Smooth muscle cell (in vitro differentiated cells): Measurements from ENCODE around the gene ADGRV1. TPM values are rescaled to one million over a fixed set of nuclear protein-coding genes. Genes with fewer than 3 reads are reported as not detected.
A peak's percentile ranks its signal among the peaks of the same experiment; 100 is the strongest.

ENCODE experiments used
- DNase-seq: peaks from one replicate; lab custom pipeline; 2025; ENCODE audit not compliant: unreplicated experiment; lab: John Stamatoyannopoulos, UW
- H2AFZ ChIP-seq: fragments of 200-600 bp; sonication (generic); 2 replicates; pipeline ENCODE4 v1.6.0; 2016; ENCODE audit warnings: antibody characterized with exemption, low read depth, mild to moderate bottlenecking
- H3F3A ChIP-seq: fragments of 200-600 bp; sonication (generic); 2 replicates; pipeline ENCODE4 v1.6.0; 2017; ENCODE audit warnings: antibody characterized with exemption, low read depth
- H3K27ac ChIP-seq: fragments of 200-600 bp; sonication (generic); 2 replicates; pipeline ENCODE4 v1.5.1; 2016; ENCODE audit warnings: low read depth, mild to moderate bottlenecking
- H3K27me3 ChIP-seq: fragments of 200-600 bp; sonication (generic); 2 replicates; pipeline ENCODE4 v1.6.1; 2016; ENCODE audit warnings: low read depth, mild to moderate bottlenecking
- H3K36me3 ChIP-seq: fragments of 200-600 bp; sonication (generic); 2 replicates; pipeline ENCODE4 v1.5.1; 2016; ENCODE audit warnings: low read depth
- H3K4me1 ChIP-seq: fragments of 200-600 bp; sonication (generic); 2 replicates; pipeline ENCODE4 v1.5.1; 2016; ENCODE audit warnings: low read depth
- H3K4me2 ChIP-seq: fragments of 200-600 bp; sonication (generic); 2 replicates; pipeline ENCODE4 v1.6.0; 2016; ENCODE audit warnings: mild to moderate bottlenecking
- H3K4me3 ChIP-seq: fragments of 200-600 bp; sonication (generic); 2 replicates; pipeline ENCODE4 v1.5.1; 2016; ENCODE audit warnings: mild to moderate bottlenecking
- H3K79me2 ChIP-seq: fragments of 200-600 bp; sonication (generic); 2 replicates; pipeline ENCODE4 v1.6.0; 2016; ENCODE audit warnings: low read depth, mild to moderate bottlenecking
- H3K9ac ChIP-seq: fragments of 200-600 bp; sonication (generic); 2 replicates; pipeline ENCODE4 v1.6.0; 2016; ENCODE audit warnings: low read depth
- H3K9me3 ChIP-seq: fragments of 200-600 bp; sonication (generic); replicated peaks from 2 replicates; pipeline ENCODE4 v1.5.1; 2016; ENCODE audit warnings: low read depth
- H4K20me1 ChIP-seq: fragments of 200-600 bp; sonication (generic); 2 replicates; pipeline ENCODE4 v1.6.0; 2016; ENCODE audit warnings: low read depth
- CTCF ChIP-seq: fragments of 200-600 bp; sonication (generic); IDR thresholded peaks from 2 replicates; pipeline ENCODE4 v1.5.1; 2017; ENCODE audit warnings: borderline replicate concordance, mild to moderate bottlenecking, antibody characterized with exemption; ENCODE audit not compliant: insufficient read depth, poor library complexity, severe bottlenecking
- WGBS: methylation state at CpG from one replicate; pipeline ENCODE4 v1.1.7; 2016; ENCODE audit warnings: low lambda C conversion rate; 5-methylcytosine and 5-hydroxymethylcytosine counted together
- polyA plus RNA-seq: library from polyadenylated mRNA; unstranded; fragments of >200 nt; fragmentation: Nextera tagmentation; extraction: Ambion mirVana; gene quantifications from 2 replicates; pipeline ENCODE4 v1.2.1, GENCODE V29; 2016
- total RNA-seq: library from RNA; depleted of rRNA; stranded (reverse); fragments of >200 nt; gene quantifications from 2 replicates; pipeline ENCODE4 v1.2.3, GENCODE V29; 2014

The ADGRV1 gene
- total and polyA plus RNA-seq, 2 experiments from 2014 or later = 16.8 to 17.7 TPM

- Histone ChIP-seq H3K9ac (no peak overlapping the region), H3K9me3 (no peaks in the 10 kb centered on the region), H2AFZ (no peak overlapping the region), H3K4me2 (no peak overlapping the region), H3K4me3 (no peak overlapping the region), H4K20me1 (no peaks in the 10 kb centered on the region), H3F3A (peaks cover 26% of the 10 kb centered on the region), H3K27ac (peak overlapping the region; percentile 23), H3K36me3 (no peaks in the 10 kb centered on the region), H3K27me3 (no peaks in the 10 kb centered on the region), H3K79me2 (no peaks in the 10 kb centered on the region), H3K4me1 (peaks cover 48% of the 10 kb centered on the region)
- TF ChIP-seq CTCF = no peak
- DNase-seq = no peak
Observed at GRCh38 chr5:91118796-91119195, 560.2 kb downstream of the ADGRV1 start.

- H3K4me1 ChIP-seq = peaks cover 48% of the 10 kb centered on the region
- H3K4me3 ChIP-seq = no peak overlapping the region
- no peaks in the 10 kb centered on the region for H4K20me1 ChIP-seq
- peaks cover 26% of the 10 kb centered on the region for H3F3A ChIP-seq
- no peaks in the 10 kb centered on the region for H3K27me3 ChIP-seq
- DNase-seq = no peak
- WGBS = 67% methylated on average over 4 of the region's 4 CpGs
- H3K9me3 ChIP-seq = no peaks in the 10 kb centered on the region
- no peak for TF ChIP-seq CTCF
- H3K36me3 ChIP-seq = no peaks in the 10 kb centered on the region
- no peak overlapping the region for H3K27ac ChIP-seq
- no peak overlapping the region for H3K9ac ChIP-seq
- no peak overlapping the region for H2AFZ ChIP-seq
- H3K79me2 ChIP-seq = no peaks in the 10 kb centered on the region
- no peak overlapping the region for H3K4me2 ChIP-seq
Observed at GRCh38 chr5:91119217-91119616, 560.6 kb downstream of the ADGRV1 start.

- peak overlapping the region; percentile 23 for H2AFZ ChIP-seq
Observed at GRCh38 chr5:91119981-91120850, 561.6 kb downstream of the ADGRV1 start.

More at GRCh38 chr5:91119981-91120850, 561.6 kb downstream of the ADGRV1 start:
- Histone ChIP-seq H3K9ac (no peak overlapping the region), H3K9me3 (no peaks in the 10 kb centered on the region), H3K36me3 (no peaks in the 10 kb centered on the region), H3K4me2 (peak overlapping the region; percentile 12), H3K27me3 (no peaks in the 10 kb centered on the region), H3K79me2 (no peaks in the 10 kb centered on the region), H3K4me1 (peaks cover 48% of the 10 kb centered on the region), H3K4me3 (no peak overlapping the region), H3K27ac (peak overlapping the region; percentile 49), H3F3A (peaks cover 26% of the 10 kb centered on the region), H4K20me1 (no peaks in the 10 kb centered on the region)
- TF ChIP-seq CTCF = no peak
- WGBS = 14% methylated on average over 6 of the region's 6 CpGs
- no peak for DNase-seq
